Measurements from ENCODE around the gene SLIT1.

The SLIT1 gene

GRCh38 chr10:96958071-96958470 lies 227.7 kb downstream of the SLIT1 start:
- FAIRE-seq, result no peak

- no peak for FAIRE-seq
Measured at GRCh38 chr10:96955794-96956193, 230.0 kb downstream of the SLIT1 start.

GRCh38 chr10:96951954-96952353 lies 233.8 kb downstream of the SLIT1 start:
- no peak for FAIRE-seq

- no peak for FAIRE-seq
Measured at GRCh38 chr10:96949039-96949683, 236.6 kb downstream of the SLIT1 start.

All from endometrium (tissue), 2 donors.